A549 (cell line): Measurements from ENCODE around the gene PIR. TPM values are rescaled to one million over a fixed set of nuclear protein-coding genes. Genes with fewer than 3 reads are reported as not detected.

Source experiments
- ATAC-seq, 2 experiments: fragments of 200-7000 bp in 1 of 2; fragments of >200 bp in 1 of 2; cut with Nextera tagmentation in 1 of 2; cut with Tn5 transposase in 1 of 2; 3 replicates each; pipeline versions ENCODE4 v1.8.0 to v1.9.1; 2018 to 2020; ENCODE audit warnings: mild to moderate bottlenecking in 1 of 2, moderate library complexity in 1 of 2
- CTCF ChIA-PET: fragments of 300-600 bp; sonication (Branson Sonifier 250); formaldehyde crosslinking; extraction: SDS; loops from one replicate; lab custom pipeline; 2021; ENCODE audit warnings: antibody characterized with exemption, inconsistent platforms; lab: Yijun Ruan, JAX
- POLR2A ChIA-PET: fragments of 350-600 bp; formaldehyde crosslinking; extraction: SDS; loops from one replicate; lab custom pipeline; 2021; ENCODE audit warnings: antibody characterized with exemption, inconsistent platforms; lab: Yijun Ruan, JAX
- DNase-seq, 2 experiments: peaks; one replicate each; pipeline versions ENCODE4 v3.0.0 to v3.0.0-alpha.2; 2011 to 2016; ENCODE audit warnings: low read depth in 1 of 2, low spot score in 1 of 2
- FAIRE-seq: peaks from 2 replicates; lab custom pipeline; 2011; peaks lifted over from hg19 to GRCh38; lab: Jason Lieb, UNC
- H3K27ac ChIP-seq, 2 experiments: fragments of >200 bp; sonication (Bioruptor Twin); formaldehyde crosslinking; 3 replicates each; pipeline ENCODE4 v1.5.1; 2016 to 2017
- H3K4me1 ChIP-seq: fragments of >200 bp; sonication (Bioruptor Twin); formaldehyde crosslinking; 3 replicates; pipeline ENCODE4 v1.6.1; 2016
- H3K4me2 ChIP-seq: fragments of >200 bp; sonication (Bioruptor Twin); formaldehyde crosslinking; 3 replicates; pipeline ENCODE4 v1.6.1; 2016
- H3K4me3 ChIP-seq: fragments of >200 bp; sonication (Bioruptor Twin); formaldehyde crosslinking; 3 replicates; pipeline ENCODE4 v1.5.1; 2016
- H3K9me3 ChIP-seq: fragments of >200 bp; sonication (Bioruptor Twin); formaldehyde crosslinking; 3 replicates; pipeline ENCODE4 v1.6.1; 2016
- EHF ChIP-seq: fragments of 250-450 bp; sonication (Bioruptor Pico); IDR thresholded peaks from 2 replicates; pipeline ENCODE4 v1.5.0; 2020; ENCODE audit warnings: mild to moderate bottlenecking
- ESRRA ChIP-seq: fragments of 150-350 bp; IDR thresholded peaks from 2 replicates; pipeline ENCODE4 v1.6.1; 2014; ENCODE audit warnings: mild to moderate bottlenecking, low read length, borderline replicate concordance
- HEYL ChIP-seq: fragments of 250-450 bp; sonication (Bioruptor Pico); IDR thresholded peaks from 2 replicates; pipeline ENCODE4 v1.8.0; 2021; ENCODE audit warnings: mild to moderate bottlenecking, moderate library complexity
- HOXA7 ChIP-seq: fragments of 250-450 bp; sonication (Bioruptor Pico); IDR thresholded peaks from 2 replicates; pipeline ENCODE4 v1.5.0; 2020; ENCODE audit warnings: mild to moderate bottlenecking, moderate library complexity
- HOXB5 ChIP-seq: fragments of 250-450 bp; sonication (Bioruptor Pico); IDR thresholded peaks from 2 replicates; pipeline ENCODE4 v1.5.0; 2020; ENCODE audit warnings: mild to moderate bottlenecking, moderate library complexity
- JUN ChIP-seq, 2 experiments: fragments of >200 bp; sonication (Bioruptor Twin); formaldehyde crosslinking; IDR thresholded peaks; 2 replicates in 1 of 2; 3 replicates in 1 of 2; pipeline ENCODE4 v1.6.1; 2016 to 2017
- JUNB ChIP-seq: fragments of >200 bp; sonication (Bioruptor Twin); formaldehyde crosslinking; IDR thresholded peaks from 2 replicates; pipeline ENCODE4 v1.6.1; 2016
- KDM1A ChIP-seq: fragments of 200-600 bp; sonication (generic); IDR thresholded peaks from 2 replicates; pipeline ENCODE4 v1.6.1; 2016; ENCODE audit warnings: low read depth, mild to moderate bottlenecking
- MAZ ChIP-seq: fragments of 150-350 bp; IDR thresholded peaks from 2 replicates; pipeline ENCODE4 v1.6.1; 2014; ENCODE audit warnings: antibody characterized with exemption, low read depth, low read length, borderline replicate concordance
- PHF8 ChIP-seq: fragments of 200-600 bp; sonication (generic); IDR thresholded peaks from 2 replicates; pipeline ENCODE4 v1.6.1; 2016; ENCODE audit warnings: low read depth, mild to moderate bottlenecking, antibody characterized with exemption, moderate library complexity, borderline replicate concordance
- RCOR1 ChIP-seq: fragments of 150-350 bp; IDR thresholded peaks from 2 replicates; pipeline ENCODE4 v1.6.1; 2014; ENCODE audit warnings: antibody characterized with exemption, low read length, low read depth
- SMC3 ChIP-seq: fragments of >200 bp; sonication (Bioruptor Twin); formaldehyde crosslinking; IDR thresholded peaks from 3 replicates; pipeline ENCODE4 v1.6.1; 2018; ENCODE audit warnings: inconsistent platforms
- SREBF2 ChIP-seq: fragments of 450-650 bp; IDR thresholded peaks from 2 replicates; pipeline ENCODE4 v1.6.1; 2014; ENCODE audit warnings: mild to moderate bottlenecking, moderate library complexity
- TP53 ChIP-seq: fragments of 250-450 bp; sonication (Bioruptor Pico); IDR thresholded peaks from 2 replicates; pipeline ENCODE4 v1.5.0; 2021; ENCODE audit warnings: mild to moderate bottlenecking, moderate library complexity
- USF2 ChIP-seq: fragments of 450-650 bp; IDR thresholded peaks from 2 replicates; pipeline ENCODE4 v1.6.1; 2014; ENCODE audit warnings: antibody characterized with exemption
- ZC3H11A ChIP-seq: fragments of 450-650 bp; IDR thresholded peaks from 2 replicates; pipeline ENCODE4 v1.6.1; 2014; ENCODE audit warnings: antibody characterized with exemption, mild to moderate bottlenecking
- WGBS: methylation state at CpG from one replicate; pipeline ENCODE4 v1.1.6; 2017; ENCODE audit errors: missing lambda C conversion rate; 5-methylcytosine and 5-hydroxymethylcytosine counted together
- polyA plus RNA-seq, 4 experiments: library from polyadenylated mRNA; depleted of rRNA in 3 of 4; stranded (reverse); fragments of >200 nt; fragmentation: RNase III in 1 of 4; extraction: RNeasy Plus Mini Kit Qiagen cat#74134 plus additional on column Dnase treatment in 1 of 4; gene quantifications; 2 replicates in 3 of 4; 3 replicates in 1 of 4; pipeline ENCODE4 v1.2.3, GENCODE V29; 2011 to 2017
- TF ChIP-seq, protein P1 (sequence below): fragments of >200 bp; sonication (Bioruptor Twin); formaldehyde crosslinking; IDR thresholded peaks from 3 replicates; pipeline ENCODE4 v1.5.1; 2016
- TF ChIP-seq, protein P2 (sequence below): fragments of >200 bp; sonication (Bioruptor Twin); formaldehyde crosslinking; IDR thresholded peaks from 3 replicates; pipeline ENCODE4 v1.6.1; 2016
- TF ChIP-seq, protein P3 (sequence below): IDR thresholded peaks from 2 replicates; pipeline ENCODE4 v1.6.1; 2012

Gene PIR
- polyA plus RNA-seq, 2 of the 4 experiments (the other 2 are of a cell fraction): 62.7 to 120 TPM

DNA sequence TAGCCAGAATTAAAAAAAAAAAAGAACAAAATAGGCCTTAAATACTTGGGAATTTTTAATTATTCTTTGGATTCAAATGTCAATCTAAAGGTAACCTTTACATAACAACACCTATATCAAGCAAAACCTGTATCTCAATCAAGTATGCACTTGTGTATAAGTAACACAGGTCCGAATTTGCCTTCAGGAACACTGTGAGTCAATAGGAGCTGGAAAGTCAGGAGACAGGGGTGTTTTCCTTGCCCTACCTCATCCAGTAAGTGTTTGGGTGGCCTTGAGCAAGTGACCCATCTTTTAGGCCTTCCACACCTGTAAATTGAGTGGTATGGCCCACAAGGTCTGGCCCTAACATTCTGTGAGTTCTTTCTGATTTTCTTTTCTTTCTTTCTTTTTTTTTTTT lies 68.1 kb downstream of the PIR start:
- TF ChIP-seq TP53 (CRISPR knock-in tag): no peak
- TF ChIP-seq JUN (IDR thresholded peaks at IDR 0.05): no peak
- TF ChIP-seq JUNB: no peak
- no peak for TF ChIP-seq ESRRA
- no peak for TF ChIP-seq MAZ
- TF ChIP-seq, all 56 proteins: peak for 0
- no peak for ATAC-seq
- no peak overlapping the region for H3K4me3 ChIP-seq
- CTCF ChIA-PET: no interaction called here
- no peaks in the 10 kb centered on the region for H3K4me1 ChIP-seq
- no peak for FAIRE-seq
- no peak overlapping the region for H3K27ac ChIP-seq
- H3K9me3 ChIP-seq: peaks cover 4% of the 10 kb centered on the region; the same call in 2 of the 3 replicates
- H3K4me2 ChIP-seq: no peak overlapping the region
- WGBS: 95% methylated on average over 1 of the region's 1 CpG
- DNase-seq: no peak
- POLR2A ChIA-PET: no interaction called here

- H3K9me3 ChIP-seq: peaks cover 9% of the 10 kb centered on the region
- DNase-seq (no peak), FAIRE-seq (no peak), ATAC-seq (no peak)
- H3K27ac ChIP-seq: no peak overlapping the region
- H3K4me1 ChIP-seq: no peaks in the 10 kb centered on the region
- CTCF ChIA-PET: no interaction called here
- TF ChIP-seq RCOR1 (no peak), SREBF2 (no peak), KDM1A (no peak), HEYL (CRISPR knock-in tag) (no peak), USF2 (no peak), EHF (no peak), ESRRA (no peak), PHF8 (no peak)
- TF ChIP-seq, protein P1, sequence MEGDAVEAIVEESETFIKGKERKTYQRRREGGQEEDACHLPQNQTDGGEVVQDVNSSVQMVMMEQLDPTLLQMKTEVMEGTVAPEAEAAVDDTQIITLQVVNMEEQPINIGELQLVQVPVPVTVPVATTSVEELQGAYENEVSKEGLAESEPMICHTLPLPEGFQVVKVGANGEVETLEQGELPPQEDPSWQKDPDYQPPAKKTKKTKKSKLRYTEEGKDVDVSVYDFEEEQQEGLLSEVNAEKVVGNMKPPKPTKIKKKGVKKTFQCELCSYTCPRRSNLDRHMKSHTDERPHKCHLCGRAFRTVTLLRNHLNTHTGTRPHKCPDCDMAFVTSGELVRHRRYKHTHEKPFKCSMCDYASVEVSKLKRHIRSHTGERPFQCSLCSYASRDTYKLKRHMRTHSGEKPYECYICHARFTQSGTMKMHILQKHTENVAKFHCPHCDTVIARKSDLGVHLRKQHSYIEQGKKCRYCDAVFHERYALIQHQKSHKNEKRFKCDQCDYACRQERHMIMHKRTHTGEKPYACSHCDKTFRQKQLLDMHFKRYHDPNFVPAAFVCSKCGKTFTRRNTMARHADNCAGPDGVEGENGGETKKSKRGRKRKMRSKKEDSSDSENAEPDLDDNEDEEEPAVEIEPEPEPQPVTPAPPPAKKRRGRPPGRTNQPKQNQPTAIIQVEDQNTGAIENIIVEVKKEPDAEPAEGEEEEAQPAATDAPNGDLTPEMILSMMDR: no peak
- 74% methylated on average over 3 of the region's 3 CpGs for WGBS
- POLR2A ChIA-PET: no interaction called here
- no peak overlapping the region for H3K4me2 ChIP-seq
- H3K4me3 ChIP-seq: no peak overlapping the region
Observed at GRCh38 chrX:15418707-15419181, 74.4 kb downstream of the PIR start.

GRCh38 chrX:15418041-15418706 lies 75.0 kb downstream of the PIR start:
- no peak for TF ChIP-seq RCOR1
- no peak for TF ChIP-seq SMC3
- TF ChIP-seq, protein P2, sequence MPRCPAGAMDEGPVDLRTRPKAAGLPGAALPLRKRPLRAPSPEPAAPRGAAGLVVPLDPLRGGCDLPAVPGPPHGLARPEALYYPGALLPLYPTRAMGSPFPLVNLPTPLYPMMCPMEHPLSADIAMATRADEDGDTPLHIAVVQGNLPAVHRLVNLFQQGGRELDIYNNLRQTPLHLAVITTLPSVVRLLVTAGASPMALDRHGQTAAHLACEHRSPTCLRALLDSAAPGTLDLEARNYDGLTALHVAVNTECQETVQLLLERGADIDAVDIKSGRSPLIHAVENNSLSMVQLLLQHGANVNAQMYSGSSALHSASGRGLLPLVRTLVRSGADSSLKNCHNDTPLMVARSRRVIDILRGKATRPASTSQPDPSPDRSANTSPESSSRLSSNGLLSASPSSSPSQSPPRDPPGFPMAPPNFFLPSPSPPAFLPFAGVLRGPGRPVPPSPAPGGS: no peak
- TF ChIP-seq ZC3H11A: no peak
- no peak for TF ChIP-seq HOXA7
- TF ChIP-seq HOXB5 (CRISPR knock-in tag): no peak
- TF ChIP-seq, protein P3, sequence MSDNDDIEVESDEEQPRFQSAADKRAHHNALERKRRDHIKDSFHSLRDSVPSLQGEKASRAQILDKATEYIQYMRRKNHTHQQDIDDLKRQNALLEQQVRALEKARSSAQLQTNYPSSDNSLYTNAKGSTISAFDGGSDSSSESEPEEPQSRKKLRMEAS: no peak
- no peak for DNase-seq
- Histone ChIP-seq H3K4me2 (no peak overlapping the region), H3K4me3 (no peak overlapping the region), H3K4me1 (no peaks in the 10 kb centered on the region), H3K27ac (no peak overlapping the region), H3K9me3 (peaks cover 9% of the 10 kb centered on the region)
- no peak for ATAC-seq
- WGBS: 82% methylated on average over 6 of the region's 6 CpGs
- POLR2A ChIA-PET: no interaction called here
- CTCF ChIA-PET: no interaction called here
- no peak for FAIRE-seq
